NCI-H69 (cell line): ENCODE measurements around the gene PRXL2C.
"Not testable (repeated sequence)": the region's sequence is repeated elsewhere in the genome, so short reads cannot be mapped to it uniquely, and the experiment has no call there.

Source experiments
- DNase-seq: peaks from one replicate; lab custom pipeline; 2025; lab: John Stamatoyannopoulos, UW

Gene PRXL2C

DNA sequence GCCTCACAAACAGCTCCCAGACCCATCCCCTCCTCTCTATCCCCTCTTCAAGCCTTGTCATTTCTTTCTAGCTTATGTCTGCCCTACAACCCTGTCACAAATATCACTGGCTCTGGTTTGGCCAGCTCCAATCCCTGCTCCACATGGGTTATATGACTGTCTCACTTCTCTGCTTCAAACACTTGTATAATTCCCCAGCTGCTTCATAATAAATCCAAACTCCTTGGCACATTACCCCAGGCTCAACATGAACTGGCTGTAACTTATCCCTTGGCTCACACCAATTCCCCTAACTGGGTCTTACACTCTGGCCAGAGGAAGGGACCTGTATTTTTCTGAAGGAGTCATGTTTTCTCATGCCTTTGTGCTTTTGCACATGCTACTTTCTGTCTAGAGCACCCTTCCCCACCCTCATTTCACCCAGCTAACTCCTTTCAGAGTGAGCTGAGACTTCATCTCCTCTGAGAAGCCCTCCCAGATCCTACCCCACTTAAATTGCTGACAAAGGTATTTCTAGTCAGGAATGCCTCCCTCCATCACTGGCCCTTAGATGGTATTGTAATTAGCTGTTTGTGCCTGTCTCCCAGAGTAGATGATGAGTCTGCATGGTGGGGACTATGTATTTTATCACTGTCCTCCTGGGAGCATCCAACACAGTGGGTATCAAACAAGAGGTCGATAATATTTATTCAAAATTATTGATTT, 5.3 kb downstream of the PRXL2C start:
- no peak for DNase-seq

DNA sequence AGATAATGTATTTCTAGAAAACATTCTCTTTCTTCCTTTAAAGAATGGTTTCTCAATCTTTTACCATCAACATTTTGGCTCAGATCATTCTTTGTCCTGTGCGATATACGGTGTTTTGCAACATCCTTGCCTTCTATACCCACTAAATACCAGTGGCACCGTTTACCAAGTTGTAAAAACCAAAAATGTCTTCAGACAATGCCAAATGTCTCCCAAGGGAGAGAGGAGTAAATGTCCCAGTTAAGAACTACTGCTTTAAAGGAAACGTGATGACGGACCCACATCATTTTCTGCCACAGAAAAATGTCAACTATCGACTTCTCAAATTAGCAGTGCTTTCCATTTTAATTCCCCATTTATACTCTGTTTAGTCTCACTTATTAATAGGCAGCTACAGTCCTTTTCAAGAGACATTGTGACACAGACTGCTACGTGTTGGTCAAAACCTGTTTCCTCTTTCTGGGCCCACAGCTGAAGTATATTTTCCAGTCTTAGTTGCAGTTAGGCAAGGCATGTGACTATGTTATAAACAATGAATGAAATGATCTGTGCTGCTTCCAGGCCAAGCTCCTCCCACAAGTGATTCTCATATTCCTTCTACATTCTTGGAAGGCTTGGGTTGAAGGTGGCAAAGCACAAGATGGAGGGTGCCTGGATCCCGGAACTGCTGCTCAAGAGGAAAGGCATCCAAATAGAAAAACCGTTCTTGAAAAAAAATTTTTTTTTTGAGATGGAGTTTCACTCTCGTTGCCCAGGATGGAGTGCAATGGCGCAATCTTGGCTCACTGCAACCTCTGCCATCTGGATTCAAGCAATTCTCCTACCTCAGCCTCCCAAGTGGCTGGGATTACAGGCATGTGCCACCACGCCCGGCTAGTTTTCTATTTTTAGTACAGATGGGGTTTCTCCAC, 8.8 kb downstream of the PRXL2C start:
- no peak for DNase-seq

DNA sequence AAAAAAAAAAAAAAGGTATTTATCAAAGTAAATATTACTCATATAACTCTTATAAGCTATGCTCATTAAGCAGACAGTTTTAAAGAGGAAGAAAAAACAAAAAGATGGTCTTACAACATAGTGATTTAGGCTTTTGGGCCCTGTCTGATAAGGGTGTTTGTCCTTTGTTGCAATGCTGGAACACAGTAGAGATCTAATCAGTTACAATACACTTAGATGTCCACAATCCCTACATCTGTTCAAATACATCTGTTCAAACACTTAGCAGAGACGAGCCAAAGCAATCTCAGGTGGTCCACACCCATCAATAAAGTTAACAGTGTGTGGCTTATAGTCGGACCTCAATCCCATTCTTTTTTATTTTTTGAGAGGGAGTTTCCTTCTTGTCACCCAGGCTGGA, 11.0 kb downstream of the PRXL2C start:
- DNase-seq = peak; percentile 88

DNA sequence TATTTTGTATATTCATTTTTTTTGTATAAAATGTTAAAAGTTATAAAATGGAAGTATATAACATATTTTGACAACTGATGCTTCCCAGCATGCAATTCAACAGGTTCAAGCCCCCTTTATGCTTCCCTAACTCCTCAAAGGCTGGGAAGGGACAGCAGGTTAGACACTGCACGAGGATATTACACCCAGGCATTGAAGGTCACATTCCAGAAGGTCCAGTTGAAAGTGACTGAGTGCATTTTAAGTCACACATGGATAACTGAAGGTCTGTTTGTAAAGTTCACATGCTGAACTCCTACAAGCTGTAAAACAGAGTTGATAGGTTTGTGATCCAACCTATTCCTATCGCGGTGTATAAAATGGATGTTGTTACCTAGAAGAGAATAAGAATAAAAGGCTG, 13.6 kb downstream of the PRXL2C start:
- DNase-seq = no peak

DNA sequence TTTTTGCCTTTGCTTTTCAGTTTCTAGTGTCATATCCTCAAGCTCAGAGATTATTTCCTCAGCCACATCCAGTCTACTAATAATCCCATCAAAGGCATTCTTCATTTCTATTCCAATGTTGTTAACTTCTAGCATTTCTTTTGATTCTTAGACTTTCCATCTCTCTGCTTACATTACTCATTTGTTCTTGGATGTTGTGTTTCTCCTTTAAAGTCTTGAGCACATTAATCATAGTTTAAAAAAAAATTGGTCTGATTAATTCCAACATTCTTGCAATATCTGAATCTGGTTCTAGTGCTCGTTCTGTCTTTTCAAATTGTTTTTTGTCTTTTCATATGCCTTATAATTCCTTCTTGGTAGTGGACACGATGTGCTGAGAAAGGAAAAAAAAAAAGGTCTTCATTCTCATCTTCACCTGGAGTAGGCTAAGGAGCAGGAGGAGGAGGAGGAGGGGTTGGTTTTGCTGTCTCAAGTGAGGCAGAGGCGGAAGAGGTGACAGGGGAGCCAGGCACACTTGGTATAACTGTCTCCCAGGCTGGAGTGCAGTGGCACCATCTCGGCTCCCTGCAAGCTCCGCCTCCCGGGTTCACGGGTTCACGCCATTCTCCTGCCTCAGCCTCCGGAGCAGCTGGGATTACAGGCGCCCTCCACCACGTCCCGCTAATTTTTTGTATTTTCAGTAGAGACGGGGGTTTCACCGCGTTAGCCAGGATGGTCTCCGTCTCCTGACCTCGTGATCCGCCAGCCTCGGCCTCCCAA, 16.3 kb downstream of the PRXL2C start:
- no peak for DNase-seq

DNA sequence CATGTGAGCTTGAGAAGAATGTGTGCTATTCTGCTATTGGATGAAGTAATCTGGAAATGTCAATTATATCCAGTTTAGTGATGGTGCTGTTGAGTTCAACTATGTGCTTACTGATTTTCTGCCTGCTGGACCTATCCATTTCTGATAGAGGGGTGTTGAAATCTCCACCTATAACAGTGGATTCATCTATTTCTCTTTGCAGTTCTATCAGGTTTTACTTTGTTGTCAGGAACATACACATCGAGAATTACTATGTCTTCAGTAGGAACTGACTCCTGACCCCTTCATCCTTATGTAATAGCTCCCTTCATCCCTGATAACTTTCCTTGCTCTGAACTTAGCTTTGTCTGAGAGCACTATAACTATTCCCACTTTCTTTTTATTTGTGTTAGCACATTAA, 18.7 kb downstream of the PRXL2C start:
- DNase-seq = no peak

DNA sequence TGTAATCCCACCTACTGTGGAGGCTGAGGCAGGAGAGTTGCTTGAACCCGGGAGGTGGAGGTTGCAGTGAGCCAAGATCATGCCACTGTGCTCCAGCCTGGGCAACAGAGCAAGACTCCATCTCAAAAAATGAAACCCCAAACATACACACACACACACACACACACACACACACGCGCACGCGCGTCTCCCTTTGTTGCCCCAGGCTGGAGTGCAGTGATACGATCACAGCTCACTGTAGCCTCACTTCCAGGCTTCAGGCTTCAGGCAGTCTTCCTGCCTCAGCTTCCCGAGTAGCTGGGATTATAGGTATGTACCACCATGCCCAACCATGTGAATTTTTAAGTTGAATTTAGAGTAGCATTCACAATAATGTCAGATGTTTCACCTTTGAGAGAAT, 21.5 kb downstream of the PRXL2C start:
- not testable (repeated sequence) for DNase-seq

DNA sequence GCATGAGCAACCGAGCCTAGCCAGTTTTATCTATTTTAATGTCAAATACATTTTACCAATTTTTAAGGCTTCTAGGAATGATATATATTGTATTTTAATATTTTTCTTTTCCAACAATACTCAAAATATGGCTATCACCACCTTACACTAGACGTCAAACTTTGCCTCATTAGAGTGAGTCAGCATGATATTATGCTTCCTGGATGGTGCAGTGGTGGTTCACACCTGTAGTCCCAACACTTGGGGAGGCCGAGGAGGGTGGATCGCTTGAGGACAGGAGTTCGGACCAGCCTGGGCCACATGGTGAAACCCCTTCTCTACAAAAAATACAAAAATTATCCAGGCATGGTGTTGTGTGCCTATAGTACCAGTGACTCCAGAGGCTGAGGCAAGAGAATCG, 28.2 kb downstream of the PRXL2C start:
- DNase-seq = no peak

DNA sequence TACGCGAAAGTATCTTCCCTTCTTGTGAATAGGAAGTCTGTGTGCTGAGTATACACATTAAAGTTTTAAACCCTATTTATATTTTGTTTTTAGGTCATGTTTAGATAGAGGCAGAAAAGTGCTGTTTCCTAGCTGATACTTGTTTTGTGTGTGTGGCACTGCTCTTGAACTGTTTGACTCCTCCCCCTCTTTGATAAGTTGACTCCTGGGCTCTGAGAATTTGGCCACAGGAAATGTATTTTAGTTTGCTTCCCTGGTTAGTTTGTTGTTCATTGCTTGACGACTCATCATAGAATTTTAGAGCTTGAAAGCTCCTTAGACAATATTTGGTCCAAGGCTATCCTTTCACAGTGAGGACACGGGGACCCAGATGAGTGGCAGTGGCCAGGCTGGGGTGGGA, 33.5 kb downstream of the PRXL2C start:
- DNase-seq = peak; percentile 43

DNA sequence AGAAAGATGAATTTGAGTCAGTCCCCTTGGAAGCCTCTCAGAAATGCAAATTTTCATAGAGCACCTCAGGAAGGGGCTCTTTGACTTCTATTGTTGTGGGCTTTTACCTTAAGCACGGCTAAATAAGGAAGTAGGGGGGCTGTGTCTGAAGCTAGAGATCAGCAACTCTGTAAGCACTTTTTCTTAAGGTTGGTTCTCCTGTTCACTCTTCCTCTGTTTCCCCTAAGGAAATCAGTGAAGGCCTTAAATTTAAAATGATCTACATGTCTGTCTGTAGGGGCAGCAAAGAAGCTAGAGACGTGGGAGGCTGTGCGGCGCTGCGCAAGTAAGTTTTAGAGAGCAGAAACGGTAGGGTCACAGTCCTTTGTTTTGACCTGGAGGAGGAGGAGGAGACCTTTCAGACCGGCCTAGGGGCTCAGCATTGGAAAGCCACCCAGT, 34.3 kb downstream of the PRXL2C start:
- no peak for DNase-seq

DNA sequence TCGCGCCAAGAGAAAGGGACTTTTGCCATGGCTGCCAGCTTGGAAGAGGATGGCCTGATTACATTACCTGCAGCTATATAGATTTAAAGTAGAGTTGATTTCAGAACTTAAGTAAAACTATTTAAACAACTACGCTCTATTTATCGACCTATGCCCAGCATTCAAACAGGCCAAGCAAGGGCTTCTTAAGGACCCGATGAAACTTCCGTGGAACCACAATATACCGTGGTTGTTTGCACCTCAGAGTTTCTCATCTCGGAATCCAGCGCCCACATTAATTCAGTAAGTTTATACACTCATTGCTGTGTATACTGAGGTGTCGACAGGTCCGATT, 35.0 kb downstream of the PRXL2C start:
- no peak for DNase-seq

DNA sequence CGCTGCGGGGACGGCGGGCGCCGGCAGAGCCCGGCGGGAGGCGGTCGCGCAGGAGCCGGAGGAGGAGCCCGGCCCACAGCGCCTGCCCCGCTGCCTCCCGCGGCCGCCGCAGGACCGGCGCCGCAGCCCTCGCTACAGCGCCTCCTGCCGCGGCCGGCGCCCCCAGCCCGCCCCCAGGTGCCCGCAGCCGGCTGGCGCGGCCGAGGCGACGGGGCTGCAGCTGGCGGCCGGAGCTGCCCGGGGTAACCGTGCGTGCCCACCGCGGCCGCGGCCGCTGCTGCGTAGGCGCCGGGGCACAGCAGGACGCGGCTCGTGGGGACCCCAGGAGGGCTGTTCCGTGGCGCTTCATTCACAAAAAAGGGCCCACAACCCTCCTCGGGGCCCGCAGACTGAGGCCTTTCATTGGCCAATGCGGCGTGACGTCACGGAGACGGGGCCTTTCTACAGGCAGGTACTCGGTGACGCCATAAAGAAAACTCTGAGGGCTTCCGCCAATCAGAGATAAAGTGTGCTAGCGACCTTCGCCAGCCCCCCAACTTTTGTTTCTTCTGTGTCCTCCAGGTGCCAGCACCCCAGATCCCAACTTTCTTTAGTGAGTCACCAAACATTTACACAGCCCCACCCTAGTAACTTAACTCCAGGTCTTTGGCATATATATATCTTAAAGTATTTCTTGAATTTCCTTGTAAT, 35.5 kb downstream of the PRXL2C start, which contains the start of gene CDC14B:
TSS of gene CDC14B (minus strand) at position 353 of the 690 bp plus-strand sequence. CDS start 465 bp downstream, outside the sequence.
- peak; percentile 82 for DNase-seq

DNA sequence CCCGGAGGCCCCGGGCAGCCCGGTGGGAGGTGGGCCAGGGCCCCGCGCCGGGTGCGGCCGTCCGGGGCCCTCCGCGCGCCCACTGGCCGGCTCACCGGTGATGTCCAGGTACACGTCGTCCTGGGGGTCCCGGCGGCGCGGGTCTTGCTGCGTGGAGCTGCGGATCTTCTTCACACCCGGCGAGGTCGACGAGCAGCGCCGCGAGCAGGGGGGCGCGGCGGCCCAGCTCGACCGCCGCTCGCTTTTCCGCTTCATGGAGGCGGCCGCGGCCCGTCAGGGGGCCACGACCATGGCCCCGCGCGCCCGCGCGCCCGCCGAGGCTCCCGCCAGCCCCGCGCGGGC, 36.0 kb downstream of the PRXL2C start:
- DNase-seq = no peak

DNA sequence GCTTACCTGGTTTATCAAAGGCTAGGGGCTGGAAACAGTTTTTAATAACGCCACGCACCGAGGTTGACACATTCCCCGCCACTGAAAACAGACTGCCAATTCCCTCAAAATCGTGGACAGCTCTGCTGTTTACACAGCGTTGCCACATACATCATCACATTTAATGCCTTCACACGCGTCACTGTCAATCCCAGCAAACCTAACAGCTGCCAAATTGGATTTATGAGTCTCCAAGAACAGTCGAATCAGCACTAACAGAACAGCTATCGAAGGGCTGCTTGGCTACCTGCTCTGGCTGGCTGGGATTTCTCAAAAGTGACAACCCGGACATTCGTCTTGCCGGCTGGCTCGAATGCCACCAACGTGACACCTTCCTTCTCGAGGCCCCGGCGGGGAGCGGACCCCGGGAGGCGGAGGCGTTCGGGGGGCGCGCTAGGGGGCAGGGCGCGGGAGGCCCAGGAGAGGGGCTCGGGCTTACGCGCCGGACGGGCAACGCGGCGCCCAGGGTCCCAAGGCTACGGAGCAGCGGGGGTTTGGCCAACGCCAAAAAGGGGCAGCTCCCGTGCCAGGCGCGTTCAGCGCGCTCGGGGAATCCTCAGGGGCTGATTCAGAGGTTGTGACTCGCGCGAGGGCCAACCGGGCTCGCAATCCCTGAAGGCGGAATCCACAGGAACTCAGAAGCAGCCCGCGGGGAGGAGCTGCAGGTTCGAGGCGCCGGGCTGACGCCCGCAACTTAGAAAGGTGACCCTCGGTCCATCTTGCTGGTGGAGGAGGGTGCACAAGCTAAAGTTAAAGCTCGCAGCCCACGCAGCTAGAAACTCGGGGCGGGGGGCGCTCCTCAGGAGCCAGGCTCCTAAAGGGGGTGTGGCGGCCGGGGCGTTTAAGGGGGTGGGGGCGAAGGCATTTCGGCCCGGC, 36.7 kb downstream of the PRXL2C start:
- DNase-seq = peak; percentile 63

DNA sequence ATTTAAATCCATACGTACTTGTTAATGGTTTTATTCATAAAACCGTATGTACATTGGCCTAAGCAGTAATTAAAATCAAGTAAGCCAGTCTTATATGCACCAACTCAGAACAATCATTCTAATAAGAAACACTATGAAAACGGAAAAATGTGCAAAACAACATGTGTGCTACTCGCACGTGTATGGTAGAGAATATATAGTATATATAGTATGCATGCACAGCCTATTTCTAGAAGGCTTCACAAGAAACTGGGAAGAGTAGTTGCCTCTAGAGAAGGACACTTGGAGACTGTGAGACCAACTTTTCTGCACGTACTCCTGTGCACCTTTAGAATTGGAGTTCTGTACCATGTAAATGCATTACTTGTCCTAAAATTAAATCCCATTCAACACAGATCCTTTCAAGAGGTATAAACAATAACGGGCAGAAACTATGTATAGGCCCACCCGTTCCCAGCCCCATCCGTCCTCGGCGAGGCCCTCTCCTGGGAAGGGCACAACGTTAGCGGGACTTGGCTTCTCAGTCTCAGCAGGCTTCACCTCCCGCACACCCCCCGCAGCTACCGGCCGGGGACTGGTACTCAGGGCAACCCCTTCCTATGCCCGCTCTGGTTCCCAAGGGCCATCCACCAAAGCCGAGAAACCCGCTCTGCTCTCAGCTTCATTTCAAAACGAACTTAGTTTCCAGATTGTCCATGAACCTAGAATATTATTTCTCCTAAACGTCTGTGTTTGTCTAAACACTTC, 37.5 kb downstream of the PRXL2C start:
- peak; percentile 33 for DNase-seq

DNA sequence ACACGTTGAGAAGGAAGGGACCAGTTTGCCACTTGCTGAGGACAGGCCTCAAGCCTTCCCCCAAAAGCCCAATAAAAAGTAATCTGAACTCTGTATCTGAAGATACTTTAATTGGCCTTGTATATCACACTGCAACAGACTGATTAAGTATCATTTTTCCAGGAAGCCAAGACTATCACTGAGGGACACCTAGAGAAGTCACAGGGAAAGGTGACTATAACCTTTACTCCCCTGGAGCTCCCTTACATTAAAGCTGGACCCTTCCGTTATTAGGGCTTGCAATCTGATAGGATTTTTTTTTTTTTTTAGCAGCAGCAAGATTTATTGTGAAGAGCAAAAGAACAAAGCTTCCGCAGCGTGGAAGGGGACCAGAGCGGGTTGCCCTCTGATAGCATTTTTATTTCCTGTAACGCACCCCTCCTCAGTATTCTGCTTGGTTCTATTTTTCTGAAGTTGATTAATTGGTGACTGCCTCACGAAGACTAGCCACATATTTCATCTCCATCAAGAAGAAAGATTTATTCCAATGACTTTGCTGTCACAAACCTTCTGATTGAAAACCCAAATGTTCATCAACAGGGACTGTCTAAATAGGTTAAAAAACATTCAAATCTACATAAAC, 38.2 kb downstream of the PRXL2C start:
- DNase-seq = no peak

DNA sequence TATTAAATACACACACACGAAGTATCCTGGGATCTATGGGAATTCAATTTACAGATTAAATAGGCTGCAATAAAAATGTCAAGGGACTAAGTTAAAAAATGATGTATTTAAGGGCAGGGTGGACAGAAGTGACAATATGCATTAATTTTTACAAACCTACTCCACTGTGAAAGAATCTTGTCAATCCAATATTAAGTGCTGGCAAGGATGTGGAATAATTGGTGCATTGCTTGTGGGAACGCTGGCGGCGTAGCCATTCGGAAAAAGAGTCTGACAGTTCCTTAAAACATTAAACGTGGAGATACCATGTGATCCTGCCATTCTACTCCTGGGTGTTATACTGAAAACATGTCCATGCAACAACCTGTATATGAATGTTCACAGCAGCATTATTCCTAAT, 39.7 kb downstream of the PRXL2C start:
- no peak for DNase-seq

DNA sequence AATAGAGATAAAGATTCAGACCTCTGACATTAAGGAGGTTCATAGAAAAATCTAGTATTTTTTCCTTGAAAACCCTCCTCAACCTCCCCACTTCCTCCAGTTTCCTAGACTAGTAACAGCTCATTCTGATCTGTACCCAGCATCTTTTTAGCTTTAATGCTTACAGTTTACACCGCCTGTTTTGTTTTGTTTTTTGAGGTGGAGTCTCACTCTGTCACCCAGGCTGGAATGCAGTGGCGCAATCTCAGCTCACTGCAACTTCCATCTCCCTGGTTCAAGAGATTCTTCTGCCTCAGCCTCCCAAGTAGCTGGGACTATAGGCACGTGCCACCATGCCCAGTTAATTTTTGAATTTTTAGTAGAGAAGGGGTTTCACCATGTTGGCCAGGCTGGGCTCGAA, 40.5 kb downstream of the PRXL2C start:
- not testable (repeated sequence) for DNase-seq

DNA sequence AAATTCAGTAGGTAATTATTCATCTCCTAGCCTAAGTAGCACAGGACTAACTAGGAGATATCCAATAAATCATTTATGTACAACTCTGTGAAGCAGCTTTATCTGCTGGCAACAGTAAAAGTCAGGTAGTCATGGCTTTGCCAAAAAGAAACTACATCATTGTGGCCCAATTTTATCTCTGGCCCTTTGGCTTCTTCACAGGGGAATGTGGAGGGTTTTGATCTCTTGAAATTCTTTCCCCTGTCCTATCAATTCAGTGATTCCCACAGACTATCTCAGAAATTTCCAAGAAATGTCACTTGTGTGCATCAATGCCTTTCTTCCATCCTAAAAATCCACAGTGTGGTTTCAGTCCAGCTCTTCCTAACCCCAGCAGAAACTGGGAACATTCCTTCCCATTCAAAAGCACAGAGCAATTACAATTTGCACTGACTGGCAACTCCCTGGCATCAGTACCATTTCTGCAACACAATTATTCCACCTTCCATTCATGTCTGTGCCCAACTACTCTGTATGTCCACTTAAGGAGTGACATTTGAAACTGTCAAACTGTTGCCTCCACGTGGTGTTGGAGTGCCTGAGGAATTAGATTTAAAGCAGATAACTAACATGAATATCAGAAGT, 42.0 kb downstream of the PRXL2C start:
- peak; percentile 47 for DNase-seq
